ENCODE results near the gene MMEL1.
"Not testable (repeated sequence)": the region's sequence is repeated elsewhere in the genome, so short reads cannot be mapped to it uniquely, and the experiment has no call there.

DNA sequence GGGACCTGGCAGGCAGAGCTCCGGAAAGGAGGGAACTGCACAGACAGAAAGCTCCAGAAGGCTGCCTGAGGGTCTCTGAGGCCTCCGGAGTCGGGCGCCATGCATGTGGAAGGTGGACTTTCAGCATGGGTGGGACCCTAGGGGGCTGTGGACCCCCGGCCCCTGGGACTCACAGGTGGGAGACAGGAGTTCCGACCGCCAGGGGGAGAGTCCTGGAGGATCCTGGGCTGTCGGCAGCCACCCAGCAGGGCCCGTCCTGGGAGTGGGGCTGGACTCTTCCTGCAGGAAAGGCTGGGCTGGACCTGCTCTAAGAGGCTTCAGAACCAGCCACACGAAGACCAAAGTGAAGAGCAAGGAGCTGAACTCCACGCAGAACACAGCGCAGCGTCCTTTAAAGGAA, 63.1 kb downstream of the MMEL1 start:
- TF ChIP-seq CTCF (IDR thresholded peaks at IDR 0.05); ZFX (IDR thresholded peaks at IDR 0.05; ENCODE audit: borderline replicate concordance): not testable (repeated sequence)
